HG02759 (cell line): ENCODE data around the gene NTN3.
"Not testable (repeated sequence)": the region's sequence is repeated elsewhere in the genome, so short reads cannot be mapped to it uniquely, and the experiment has no call there.

Experiments used
- ATAC-seq: cut with Tn5 transposase; IDR thresholded peaks from one replicate; pipeline ENCODE4 v1.9.1; 2021; ENCODE audit warnings: mild to moderate bottlenecking, moderate library complexity; ENCODE audit not compliant: unreplicated experiment

NTN3 gene

GRCh38 chr16:2476741-2477140 is 5.6 kb downstream of the NTN3 start:
- no peak for ATAC-seq

GRCh38 chr16:2477327-2477726 is 6.2 kb downstream of the NTN3 start:
- no peak for ATAC-seq

- no peak for ATAC-seq
Measured at GRCh38 chr16:2478279-2478678, 7.2 kb downstream of the NTN3 start.

- not testable (repeated sequence) for ATAC-seq
Measured at GRCh38 chr16:2479996-2480395, 8.9 kb downstream of the NTN3 start.

- no peak for ATAC-seq
Measured at GRCh38 chr16:2480948-2481347, 9.9 kb downstream of the NTN3 start.

- ATAC-seq: no peak
Measured at GRCh38 chr16:2481676-2482075, 10.6 kb downstream of the NTN3 start.

GRCh38 chr16:2482249-2482648 is 11.2 kb downstream of the NTN3 start:
- no peak for ATAC-seq

- ATAC-seq: no peak
Measured at GRCh38 chr16:2482708-2483534, 11.8 kb downstream of the NTN3 start.

- no peak for ATAC-seq
Measured at GRCh38 chr16:2483939-2484897, 13.1 kb downstream of the NTN3 start.

GRCh38 chr16:2484898-2485508 is 13.9 kb downstream of the NTN3 start:
- ATAC-seq: no peak

GRCh38 chr16:2485811-2486507 is 14.9 kb downstream of the NTN3 start:
- no peak for ATAC-seq

- ATAC-seq: peak; percentile 81
Measured at GRCh38 chr16:2486645-2487516, 15.8 kb downstream of the NTN3 start.

- no peak for ATAC-seq
Measured at GRCh38 chr16:2487517-2487842, 16.4 kb downstream of the NTN3 start.

- ATAC-seq: no peak
Measured at GRCh38 chr16:2487903-2488531, 16.9 kb downstream of the NTN3 start.

GRCh38 chr16:2489581-2489980 is 18.5 kb downstream of the NTN3 start:
- ATAC-seq: no peak

GRCh38 chr16:2490190-2491105 is 19.4 kb downstream of the NTN3 start:
- ATAC-seq: no peak

- no peak for ATAC-seq
Measured at GRCh38 chr16:2492292-2492691, 21.2 kb downstream of the NTN3 start.

GRCh38 chr16:2493605-2494004 is 22.5 kb downstream of the NTN3 start:
- no peak for ATAC-seq
